ENCODE measurements around the gene THY1. TPM values are rescaled to one million over a fixed set of nuclear protein-coding genes. Genes with fewer than 3 reads are reported as not detected.

THY1 gene
- polyA plus RNA-seq, 1 donor (not counting 4 experiments of a cell fraction or from before 2014, with no cell fraction given), result 2.4 TPM

DNA sequence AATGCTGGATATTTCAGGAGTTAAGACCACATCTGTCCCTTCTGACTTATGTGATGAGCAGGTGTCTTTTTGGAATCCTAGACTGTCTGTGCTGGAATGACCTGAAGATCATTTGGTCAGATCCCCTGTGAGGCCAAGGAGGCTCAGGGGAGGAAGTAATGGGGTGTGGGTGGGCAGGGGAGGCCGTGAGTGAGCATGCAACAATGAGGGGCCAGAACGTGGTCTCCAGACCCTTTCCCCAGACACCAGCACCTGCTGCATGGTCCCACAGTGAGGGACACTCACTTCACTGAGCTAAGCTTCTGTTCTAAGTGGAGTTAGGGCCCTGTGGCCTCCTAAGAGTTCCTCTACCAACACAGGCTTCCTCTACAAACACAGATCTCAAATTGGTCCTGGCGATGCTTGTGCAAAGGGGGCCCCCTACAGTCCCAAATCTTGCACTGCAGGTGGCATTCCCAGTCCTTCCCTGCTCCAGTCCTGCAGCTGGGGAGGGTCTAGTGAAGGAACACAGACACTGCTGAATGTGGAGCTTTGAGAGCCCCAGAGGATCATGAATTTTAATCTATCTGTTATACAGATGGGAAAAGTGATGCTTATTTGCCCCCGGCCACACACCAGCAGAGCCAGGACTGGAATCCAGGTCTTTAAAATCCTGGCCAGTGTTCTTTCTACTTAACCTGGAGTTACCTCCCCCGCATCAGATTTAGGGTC is 48.9 kb downstream of the THY1 start:
- H2AFZ ChIP-seq (ENCODE audit: control insufficient read depth, low read length), result no peak overlapping the region
- no peak overlapping the region for H3K9ac ChIP-seq (ENCODE audit: control insufficient read depth, extremely low read depth, insufficient read depth, low read length)
- H3K9me3 ChIP-seq (ENCODE audit: control insufficient read depth, low read depth, low read length), result no peaks in the 10 kb centered on the region
- H4K20me1 ChIP-seq (ENCODE audit: control insufficient read depth, extremely low read depth, insufficient read depth, low read length), result no peaks in the 10 kb centered on the region
- dilution Hi-C loops (cut with MboI; ENCODE audit: extremely low pct_ligation_motif_present, low sequenced_read_pairs), result no loop called here
- H3K27ac ChIP-seq (ENCODE audit: control insufficient read depth, insufficient read depth, low read length), result no peak overlapping the region
- DNase-seq (ENCODE audit: low read depth, low spot score) (no peak), FAIRE-seq (peak; percentile 78)
- H3K4me1 ChIP-seq (ENCODE audit: control insufficient read depth, extremely low read depth, insufficient read depth, low read length), result peaks cover 23% of the 10 kb centered on the region
- no peaks in the 10 kb centered on the region for H3K36me3 ChIP-seq (ENCODE audit: control insufficient read depth in 2 of 2, extremely low read depth in 1 of 2, insufficient read depth in 2 of 2, low read length in 2 of 2)
- H3K4me2 ChIP-seq (ENCODE audit: control insufficient read depth, extremely low read depth, insufficient read depth, low read depth, low read length), result no peak overlapping the region
- no peak overlapping the region for H3K4me3 ChIP-seq (ENCODE audit: control insufficient read depth in 2 of 3, extremely low read depth in 1 of 3, insufficient read depth in 2 of 3, low read depth in 1 of 3, low read length in 3 of 3)
- peaks cover 2% of the 10 kb centered on the region for H3K9me1 ChIP-seq (ENCODE audit: control insufficient read depth, extremely low read depth, insufficient read depth, low read length)
- H3K79me2 ChIP-seq (ENCODE audit: control insufficient read depth, insufficient read depth, low read length), result no peaks in the 10 kb centered on the region
- peak; percentile 86 to 98 (median 92) for TF ChIP-seq CTCF (optimal IDR thresholded peaks at IDR 0.05 in 1 of 3, IDR thresholded peaks at IDR 0.05 in 1 of 3, conservative IDR thresholded peaks at IDR 0.05 in 1 of 3; ENCODE audit: extremely low read depth in 1 of 3, insufficient read depth in 2 of 3, low read length in 3 of 3)
- no peak for TF ChIP-seq EZH2 (IDR thresholded peaks at IDR 0.05; ENCODE audit: low read length)
- peaks cover 6% of the 10 kb centered on the region for H3K27me3 ChIP-seq (ENCODE audit: control insufficient read depth, extremely low read depth, insufficient read depth, low read length)

- no peak overlapping the region for H3K9ac ChIP-seq (ENCODE audit: control insufficient read depth, extremely low read depth, insufficient read depth, low read length)
- H3K79me2 ChIP-seq (ENCODE audit: control insufficient read depth, insufficient read depth, low read length), result no peaks in the 10 kb centered on the region
- no peaks in the 10 kb centered on the region for H3K36me3 ChIP-seq (ENCODE audit: control insufficient read depth in 2 of 2, extremely low read depth in 1 of 2, insufficient read depth in 2 of 2, low read length in 2 of 2)
- no peak overlapping the region for H3K27ac ChIP-seq (ENCODE audit: control insufficient read depth, insufficient read depth, low read length)
- dilution Hi-C loops (cut with MboI; ENCODE audit: extremely low pct_ligation_motif_present, low sequenced_read_pairs), result no loop called here
- H2AFZ ChIP-seq (ENCODE audit: control insufficient read depth, low read length), result no peak overlapping the region
- no peak for DNase-seq (ENCODE audit: low read depth, low spot score)
- no peak for FAIRE-seq
- H3K27me3 ChIP-seq (ENCODE audit: control insufficient read depth, extremely low read depth, insufficient read depth, low read length), result peaks cover 6% of the 10 kb centered on the region
- TF ChIP-seq CTCF (optimal IDR thresholded peaks at IDR 0.05 in 1 of 3, IDR thresholded peaks at IDR 0.05 in 1 of 3, conservative IDR thresholded peaks at IDR 0.05 in 1 of 3; ENCODE audit: extremely low read depth in 1 of 3, insufficient read depth in 2 of 3, low read length in 3 of 3), result no peak
- no peak for TF ChIP-seq EZH2 (IDR thresholded peaks at IDR 0.05; ENCODE audit: low read length)
- peaks cover 28% of the 10 kb centered on the region for H3K4me1 ChIP-seq (ENCODE audit: control insufficient read depth, extremely low read depth, insufficient read depth, low read length)
- no peak overlapping the region for H3K4me2 ChIP-seq (ENCODE audit: control insufficient read depth, extremely low read depth, insufficient read depth, low read depth, low read length)
- peaks cover 2% of the 10 kb centered on the region for H3K9me1 ChIP-seq (ENCODE audit: control insufficient read depth, extremely low read depth, insufficient read depth, low read length)
- no peaks in the 10 kb centered on the region for H4K20me1 ChIP-seq (ENCODE audit: control insufficient read depth, extremely low read depth, insufficient read depth, low read length)
- no peaks in the 10 kb centered on the region for H3K9me3 ChIP-seq (ENCODE audit: control insufficient read depth, low read depth, low read length)
- H3K4me3 ChIP-seq (ENCODE audit: control insufficient read depth in 2 of 3, extremely low read depth in 1 of 3, insufficient read depth in 2 of 3, low read depth in 1 of 3, low read length in 3 of 3), result no peak overlapping the region
Measured at GRCh38 chr11:119373059-119373920, 49.7 kb downstream of the THY1 start.

Data from keratinocyte (primary cell).